Fibroblast of lung (primary cell): ENCODE measurements around the gene ZNF384. TPM values are rescaled to one million over a fixed set of nuclear protein-coding genes. Genes with fewer than 3 reads are reported as not detected.
A peak's percentile ranks its signal among the peaks of the same experiment; 100 is the strongest.

ENCODE experiments used
- DNase-seq, 2 donors: peaks; one replicate each; pipeline versions ENCODE4 v3.0.0 to v3.0.0-alpha.2; 2010; ENCODE audit warnings: low read depth in 2 of 2
- H2AFZ ChIP-seq: 2 replicates; pipeline ENCODE4 v1.5.1; 2012; ENCODE audit warnings: low read length, control low read depth, inconsistent platforms
- H3K27ac ChIP-seq: 2 replicates; pipeline ENCODE4 v1.5.1; 2011; ENCODE audit warnings: low read length, control low read depth; ENCODE audit not compliant: insufficient read depth
- H3K27me3 ChIP-seq: 2 replicates; pipeline ENCODE4 v1.5.1; 2011; ENCODE audit warnings: mild to moderate bottlenecking, low read length; ENCODE audit not compliant: control insufficient read depth, insufficient read depth
- H3K36me3 ChIP-seq: 2 replicates; pipeline ENCODE4 v1.5.1; 2011; ENCODE audit warnings: low read length; ENCODE audit not compliant: control insufficient read depth, insufficient read depth
- H3K4me1 ChIP-seq: 2 replicates; pipeline ENCODE4 v1.5.1; 2011; ENCODE audit warnings: low read length; ENCODE audit not compliant: control insufficient read depth, insufficient read depth; ENCODE audit errors: extremely low read depth
- H3K4me2 ChIP-seq: 2 replicates; pipeline ENCODE4 v1.5.1; 2011; ENCODE audit warnings: low read length, control low read depth; ENCODE audit not compliant: insufficient read depth; ENCODE audit errors: extremely low read depth
- H3K4me3 ChIP-seq, 4 experiments: fragments of 200-600 bp in 1 of 4; sonication (generic) in 1 of 4; replicated peaks in 1 of 4; 2 replicates each; pipeline ENCODE4 v1.5.1; 2011 to 2016; ENCODE audit warnings: low read length in 4 of 4, low read depth in 3 of 4, mild to moderate bottlenecking in 3 of 4, control low read depth in 2 of 4, inconsistent platforms in 1 of 4, mixed read lengths in 1 of 4; ENCODE audit not compliant: insufficient read depth in 1 of 4; ENCODE audit errors: control extremely low read depth in 1 of 4
- H3K79me2 ChIP-seq: 2 replicates; pipeline ENCODE4 v1.5.1; 2012; ENCODE audit warnings: mild to moderate bottlenecking, low read length, inconsistent platforms; ENCODE audit not compliant: control insufficient read depth, insufficient read depth
- H3K9ac ChIP-seq: 2 replicates; pipeline ENCODE4 v1.5.1; 2011; ENCODE audit warnings: mild to moderate bottlenecking, low read length, control low read depth; ENCODE audit not compliant: insufficient read depth
- H3K9me3 ChIP-seq: 2 replicates; pipeline ENCODE4 v1.5.1; 2012; ENCODE audit warnings: low read depth, low read length; ENCODE audit not compliant: control insufficient read depth, insufficient read depth
- H4K20me1 ChIP-seq: 2 replicates; pipeline ENCODE4 v1.5.1; 2011; ENCODE audit warnings: low read length; ENCODE audit not compliant: control insufficient read depth, insufficient read depth; ENCODE audit errors: extremely low read depth
- EZH2 ChIP-seq: IDR thresholded peaks from 2 replicates; pipeline ENCODE4 v1.5.1; 2012; ENCODE audit warnings: low read length, control low read depth, mild to moderate bottlenecking; ENCODE audit errors: missing control alignments
- polyA plus RNA-seq, 2 donors: library from polyadenylated mRNA; depleted of rRNA in 1 of 2; stranded (reverse) in 1 of 2; unstranded in 1 of 2; fragments of >200 nt; gene quantifications; 2 replicates each; pipeline ENCODE4 v1.2.1, GENCODE V29; 2011 to 2012; ENCODE audit warnings: missing spikeins in 1 of 2
- total RNA-seq: library from RNA; depleted of rRNA; stranded (reverse); fragments of >200 nt; gene quantifications from 2 replicates; pipeline ENCODE4 v1.2.1, GENCODE V29; 2014
- TF ChIP-seq, protein P1 (sequence below), 2 donors: IDR thresholded peaks in 1 of 2; conservative IDR thresholded peaks in 1 of 2; 1 replicate in 1 of 2; 2 replicates in 1 of 2; pipeline ENCODE4 v1.5.1; 2011 to 2012; ENCODE audit warnings: low read length in 2 of 2, control low read depth in 1 of 2, inconsistent platforms in 1 of 2, low read depth in 1 of 2, mild to moderate bottlenecking in 1 of 2

ZNF384 gene
- total and polyA plus RNA-seq, 2 donors (not counting 1 experiment from before 2014, with no cell fraction given), result 12.2 to 34.8 TPM

DNA sequence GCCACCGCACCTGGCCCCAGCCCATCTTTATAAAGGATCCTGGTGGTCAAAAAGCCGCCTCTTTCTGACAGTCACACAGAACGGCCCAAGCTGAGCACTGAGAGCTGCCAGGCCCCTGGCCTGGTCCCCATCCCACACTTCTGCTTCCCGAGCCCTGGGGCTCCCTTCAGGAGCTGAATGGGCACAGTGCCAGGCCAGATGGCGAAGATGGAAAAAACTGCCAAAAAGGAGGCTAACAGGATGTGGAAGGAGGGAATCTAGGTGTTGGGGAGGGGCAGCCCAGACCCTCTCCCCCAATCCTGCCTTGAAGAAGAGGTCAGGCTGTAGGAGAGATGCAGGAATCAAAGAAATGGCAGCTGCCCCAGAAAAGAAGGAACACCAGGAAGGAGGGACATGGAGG lies 58.4 kb downstream of the ZNF384 start:
- H2AFZ ChIP-seq, result no peak overlapping the region
- no peak overlapping the region for H3K9ac ChIP-seq
- no peak for DNase-seq
- no peak overlapping the region for H3K4me2 ChIP-seq
- no peaks in the 10 kb centered on the region for H3K27me3 ChIP-seq
- H3K9me3 ChIP-seq, result no peaks in the 10 kb centered on the region
- no peak overlapping the region for H3K4me3 ChIP-seq
- H3K36me3 ChIP-seq, result no peaks in the 10 kb centered on the region
- no peaks in the 10 kb centered on the region for H3K4me1 ChIP-seq
- no peaks in the 10 kb centered on the region for H4K20me1 ChIP-seq
- H3K79me2 ChIP-seq, result no peaks in the 10 kb centered on the region
- no peak for TF ChIP-seq EZH2
- TF ChIP-seq, protein P1, sequence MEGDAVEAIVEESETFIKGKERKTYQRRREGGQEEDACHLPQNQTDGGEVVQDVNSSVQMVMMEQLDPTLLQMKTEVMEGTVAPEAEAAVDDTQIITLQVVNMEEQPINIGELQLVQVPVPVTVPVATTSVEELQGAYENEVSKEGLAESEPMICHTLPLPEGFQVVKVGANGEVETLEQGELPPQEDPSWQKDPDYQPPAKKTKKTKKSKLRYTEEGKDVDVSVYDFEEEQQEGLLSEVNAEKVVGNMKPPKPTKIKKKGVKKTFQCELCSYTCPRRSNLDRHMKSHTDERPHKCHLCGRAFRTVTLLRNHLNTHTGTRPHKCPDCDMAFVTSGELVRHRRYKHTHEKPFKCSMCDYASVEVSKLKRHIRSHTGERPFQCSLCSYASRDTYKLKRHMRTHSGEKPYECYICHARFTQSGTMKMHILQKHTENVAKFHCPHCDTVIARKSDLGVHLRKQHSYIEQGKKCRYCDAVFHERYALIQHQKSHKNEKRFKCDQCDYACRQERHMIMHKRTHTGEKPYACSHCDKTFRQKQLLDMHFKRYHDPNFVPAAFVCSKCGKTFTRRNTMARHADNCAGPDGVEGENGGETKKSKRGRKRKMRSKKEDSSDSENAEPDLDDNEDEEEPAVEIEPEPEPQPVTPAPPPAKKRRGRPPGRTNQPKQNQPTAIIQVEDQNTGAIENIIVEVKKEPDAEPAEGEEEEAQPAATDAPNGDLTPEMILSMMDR (conservative IDR thresholded peaks at IDR 0.05 in 1 of 2, IDR thresholded peaks at IDR 0.05 in 1 of 2; ENCODE audit: low read depth in 1 of 2, low read length in 2 of 2), result no peak
- H3K27ac ChIP-seq, result no peak overlapping the region

DNA sequence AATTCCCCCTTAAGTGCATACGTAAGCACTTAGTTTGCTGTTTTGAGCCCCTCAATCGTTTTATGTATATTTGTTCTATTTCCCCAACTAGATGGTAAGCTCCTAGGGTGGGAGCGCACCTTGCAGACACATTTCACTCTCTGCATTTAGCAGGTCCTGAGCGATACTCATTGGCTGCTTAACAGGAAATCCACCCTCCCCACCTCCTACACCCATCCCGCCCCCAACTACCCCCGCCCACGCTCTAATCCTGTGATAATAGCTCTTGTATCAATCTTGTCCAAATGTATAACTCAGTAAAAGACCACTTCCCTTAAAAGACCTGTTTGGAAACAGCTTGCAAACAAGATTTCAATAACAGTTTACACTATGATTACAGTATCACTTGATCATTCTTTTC lies 61.6 kb downstream of the ZNF384 start:
- TF ChIP-seq, protein P1 (conservative IDR thresholded peaks at IDR 0.05 in 1 of 2, IDR thresholded peaks at IDR 0.05 in 1 of 2; ENCODE audit: low read depth in 1 of 2, low read length in 2 of 2), result no peak
- TF ChIP-seq EZH2, result no peak
- Histone ChIP-seq H3K9me3 (no peaks in the 10 kb centered on the region), H3K79me2 (no peaks in the 10 kb centered on the region), H3K4me1 (no peaks in the 10 kb centered on the region), H3K27ac (no peak overlapping the region), H4K20me1 (no peaks in the 10 kb centered on the region), H3K4me3 (peak overlapping the region in 2 of 4 experiments; percentile 12 to 34), H3K27me3 (no peaks in the 10 kb centered on the region), H3K4me2 (peak overlapping the region; percentile 44), H3K9ac (no peak overlapping the region), H2AFZ (peak overlapping the region; percentile 64), H3K36me3 (no peaks in the 10 kb centered on the region)
- no peak for DNase-seq

DNA sequence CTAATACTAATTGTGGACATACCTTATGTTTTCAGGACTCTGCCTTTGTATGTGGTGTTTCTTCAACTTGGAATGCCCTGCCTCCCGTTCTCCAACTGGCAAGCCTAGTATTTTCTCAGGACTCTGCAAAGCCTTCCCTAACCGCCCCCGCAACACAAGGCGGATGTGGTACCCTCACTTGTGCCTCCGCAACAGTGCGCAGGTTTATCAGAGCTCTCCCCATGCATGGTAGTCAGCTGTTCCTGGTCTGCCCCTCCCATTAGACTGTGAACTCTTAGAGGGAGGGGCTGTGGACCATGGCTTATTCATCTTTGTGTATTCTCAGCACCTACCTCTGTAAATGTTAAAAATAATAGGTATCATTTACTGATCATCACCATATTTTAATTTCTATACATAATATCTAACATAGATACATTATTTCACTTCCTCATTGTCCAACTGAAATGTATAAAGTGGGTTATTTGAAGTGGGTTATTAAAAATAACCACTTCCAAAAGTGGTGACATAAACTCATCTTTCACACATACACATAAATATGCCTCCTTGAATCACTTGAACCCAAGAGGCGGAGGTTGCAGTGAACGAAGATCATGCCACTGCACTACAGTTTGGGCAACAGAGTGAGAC lies 62.4 kb downstream of the ZNF384 start:
- Histone ChIP-seq H3K9ac (no peak overlapping the region), H3K4me3 (no peak overlapping the region), H2AFZ (peak overlapping the region; percentile 26), H4K20me1 (no peaks in the 10 kb centered on the region), H3K9me3 (no peaks in the 10 kb centered on the region), H3K4me1 (no peaks in the 10 kb centered on the region), H3K36me3 (no peaks in the 10 kb centered on the region), H3K79me2 (no peaks in the 10 kb centered on the region), H3K27me3 (no peaks in the 10 kb centered on the region), H3K4me2 (no peak overlapping the region), H3K27ac (no peak overlapping the region)
- TF ChIP-seq EZH2, result no peak
- TF ChIP-seq, protein P1 (conservative IDR thresholded peaks at IDR 0.05 in 1 of 2, IDR thresholded peaks at IDR 0.05 in 1 of 2; ENCODE audit: low read depth in 1 of 2, low read length in 2 of 2), result no peak
- no peak for DNase-seq
